HEK293 (cell line): Measurements from ENCODE around the gene SPP2.

Source experiments
- CTCF ChIA-PET: fragments of 350-600 bp; formaldehyde crosslinking; extraction: SDS; loops from one replicate; lab custom pipeline; 2021; ENCODE audit warnings: antibody characterized with exemption; lab: Yijun Ruan, JAX
- POLR2A ChIA-PET: fragments of 300-600 bp; formaldehyde crosslinking; extraction: SDS; loops from one replicate; lab custom pipeline; 2020; ENCODE audit warnings: antibody characterized with exemption, inconsistent platforms; lab: Yijun Ruan, JAX
- H3K27ac ChIP-seq: fragments of 200-500 bp; sonication (Bioruptor generic); 2 replicates; pipeline ENCODE4 v1.5.1; 2014; ENCODE audit warnings: low read depth, low read length, control low read depth, inconsistent platforms; ENCODE audit errors: extremely low read depth
- H3K36me3 ChIP-seq, 2 experiments: fragments of 200-500 bp in 1 of 2; sonication (Bioruptor generic) in 1 of 2; 1 replicate in 1 of 2; 2 replicates in 1 of 2; pipeline ENCODE4 v1.5.1; 2014 to 2017; ENCODE audit warnings: inconsistent platforms in 2 of 2, low read length in 2 of 2; ENCODE audit not compliant: control insufficient read depth in 2 of 2, insufficient read depth in 1 of 2
- H3K4me1 ChIP-seq: fragments of 200-500 bp; sonication (Bioruptor generic); 2 replicates; pipeline ENCODE4 v1.5.1; 2014; ENCODE audit warnings: mild to moderate bottlenecking, low read length, inconsistent platforms; ENCODE audit not compliant: control insufficient read depth, insufficient read depth
- H3K4me3 ChIP-seq: 2 replicates; pipeline ENCODE4 v1.5.1; 2011; ENCODE audit warnings: low read depth, mild to moderate bottlenecking, control low read depth, low read length, moderate library complexity
- H3K9me3 ChIP-seq: fragments of 200-500 bp; sonication (Bioruptor generic); 2 replicates; pipeline ENCODE4 v1.5.1; 2014; ENCODE audit warnings: low read depth, low read length, inconsistent platforms; ENCODE audit not compliant: control insufficient read depth, insufficient read depth
- AEBP2 ChIP-seq: fragments of 450-650 bp; formaldehyde crosslinking; IDR thresholded peaks from 2 replicates; pipeline ENCODE4 v1.5.1; 2016; ENCODE audit warnings: missing biosample characterization, missing genetic modification characterization, borderline replicate concordance
- ATF2 ChIP-seq: fragments of 450-650 bp; formaldehyde crosslinking; IDR thresholded peaks from 2 replicates; pipeline ENCODE4 v1.5.1; 2016; ENCODE audit warnings: missing biosample characterization, missing genetic modification characterization, low read depth
- HIC1 ChIP-seq: fragments of 450-650 bp; formaldehyde crosslinking; IDR thresholded peaks from 2 replicates; pipeline ENCODE4 v1.5.1; 2016; ENCODE audit warnings: missing biosample characterization, missing genetic modification characterization
- HOXA7 ChIP-seq: sonication (generic); formaldehyde crosslinking; IDR thresholded peaks from 2 replicates; pipeline ENCODE4 v1.8.1; 2022; ENCODE audit warnings: missing genetic modification reagents, borderline replicate concordance
- IKZF3 ChIP-seq: fragments of 450-650 bp; IDR thresholded peaks from 2 replicates; pipeline ENCODE4 v1.5.0; 2018; ENCODE audit warnings: missing biosample characterization, mild to moderate bottlenecking, missing genetic modification characterization, moderate library complexity
- KLF8 ChIP-seq: fragments of 450-650 bp; formaldehyde crosslinking; IDR thresholded peaks from 2 replicates; pipeline ENCODE4 v1.5.1; 2016; ENCODE audit warnings: missing biosample characterization, missing genetic modification characterization
- KLF9 ChIP-seq: fragments of 450-650 bp; formaldehyde crosslinking; IDR thresholded peaks from 2 replicates; pipeline ENCODE4 v1.5.1; 2016; ENCODE audit warnings: missing biosample characterization, missing genetic modification characterization, low read depth
- PBX3 ChIP-seq: sonication (generic); formaldehyde crosslinking; IDR thresholded peaks from 2 replicates; pipeline ENCODE4 v1.8.1; 2022; ENCODE audit warnings: mild to moderate bottlenecking, moderate library complexity, missing genetic modification reagents
- RBAK ChIP-seq: fragments of 450-650 bp; formaldehyde crosslinking; IDR thresholded peaks from 2 replicates; pipeline ENCODE4 v1.5.1; 2016; ENCODE audit warnings: missing biosample characterization, missing genetic modification characterization
- SETDB1 ChIP-seq: IDR thresholded peaks from one replicate; pipeline ENCODE4 v1.6.1; 2017; ENCODE audit warnings: mild to moderate bottlenecking, low read length, moderate library complexity, mixed read lengths; ENCODE audit not compliant: insufficient read length
- TSHZ1 ChIP-seq: fragments of 450-650 bp; formaldehyde crosslinking; IDR thresholded peaks from 2 replicates; pipeline ENCODE4 v1.5.1; 2016; ENCODE audit warnings: missing biosample characterization, missing genetic modification characterization, borderline replicate concordance
- ZBTB44 ChIP-seq: fragments of 450-650 bp; IDR thresholded peaks from 2 replicates; pipeline ENCODE4 v1.5.1; 2018; ENCODE audit warnings: missing biosample characterization, mild to moderate bottlenecking, missing genetic modification characterization
- ZBTB8A ChIP-seq: fragments of 450-650 bp; formaldehyde crosslinking; IDR thresholded peaks from 2 replicates; pipeline ENCODE4 v1.5.1; 2016; ENCODE audit warnings: missing biosample characterization, missing genetic modification characterization
- ZFP41 ChIP-seq: fragments of 450-650 bp; formaldehyde crosslinking; IDR thresholded peaks from 2 replicates; pipeline ENCODE4 v1.5.1; 2016; ENCODE audit warnings: missing biosample characterization, missing genetic modification characterization, borderline replicate concordance
- ZNF121 ChIP-seq: fragments of 450-650 bp; formaldehyde crosslinking; IDR thresholded peaks from 2 replicates; pipeline ENCODE4 v1.5.1; 2016; ENCODE audit warnings: missing biosample characterization, missing genetic modification characterization
- ZNF184 ChIP-seq: fragments of 450-650 bp; IDR thresholded peaks from 2 replicates; pipeline ENCODE4 v1.5.1; 2018; ENCODE audit warnings: missing biosample characterization, mild to moderate bottlenecking, missing genetic modification characterization
- ZNF302 ChIP-seq: fragments of 450-650 bp; formaldehyde crosslinking; IDR thresholded peaks from 2 replicates; pipeline ENCODE4 v1.5.1; 2016; ENCODE audit warnings: missing biosample characterization, missing genetic modification characterization, low read depth
- ZNF416 ChIP-seq: fragments of 450-650 bp; formaldehyde crosslinking; IDR thresholded peaks from 2 replicates; pipeline ENCODE4 v1.5.1; 2016; ENCODE audit warnings: missing biosample characterization, missing genetic modification characterization
- ZNF514 ChIP-seq: fragments of 450-650 bp; formaldehyde crosslinking; IDR thresholded peaks from 2 replicates; pipeline ENCODE4 v1.5.1; 2016; ENCODE audit warnings: missing biosample characterization, missing genetic modification characterization
- ZNF558 ChIP-seq: fragments of 450-650 bp; formaldehyde crosslinking; IDR thresholded peaks from 2 replicates; pipeline ENCODE4 v1.5.1; 2016; ENCODE audit warnings: missing biosample characterization, missing genetic modification characterization
- ZNF600 ChIP-seq: fragments of 450-650 bp; formaldehyde crosslinking; IDR thresholded peaks from 2 replicates; pipeline ENCODE4 v1.5.1; 2016; ENCODE audit warnings: missing biosample characterization, missing genetic modification characterization
- ZNF654 ChIP-seq: fragments of 450-650 bp; formaldehyde crosslinking; IDR thresholded peaks from 2 replicates; pipeline ENCODE4 v1.5.1; 2016; ENCODE audit warnings: low read depth, missing biosample characterization, missing genetic modification characterization
- ZSCAN16 ChIP-seq: fragments of 450-650 bp; formaldehyde crosslinking; IDR thresholded peaks from 2 replicates; pipeline ENCODE4 v1.5.1; 2016; ENCODE audit warnings: missing biosample characterization, missing genetic modification characterization
- ZXDB ChIP-seq: fragments of 450-650 bp; formaldehyde crosslinking; IDR thresholded peaks from 2 replicates; pipeline ENCODE4 v1.5.1; 2016; ENCODE audit warnings: missing biosample characterization, missing genetic modification characterization

The SPP2 gene

GRCh38 chr2:234015861-234016260 lies 34.6 kb upstream of the SPP2 start:
- TF ChIP-seq HOXA7 (no peak), RBAK (tag by site-specific recombination) (no peak), TSHZ1 (tag by site-specific recombination) (no peak), KLF8 (tag by site-specific recombination) (no peak), IKZF3 (tag by site-specific recombination) (no peak), ZNF514 (tag by site-specific recombination) (no peak), ZNF654 (tag by site-specific recombination) (no peak), PBX3 (CRISPR knock-in tag) (no peak), ZBTB8A (no peak), ZNF600 (tag by site-specific recombination) (no peak), ZNF184 (tag by site-specific recombination) (no peak), KLF9 (tag by site-specific recombination) (no peak), ZSCAN16 (tag by site-specific recombination) (no peak), ZXDB (tag by site-specific recombination) (no peak), ZBTB44 (tag by site-specific recombination) (no peak), AEBP2 (tag by site-specific recombination) (no peak)
- TF ChIP-seq, all 188 proteins: peak for 0
- ChIA-PET POLR2A (no interaction called here), CTCF (no interaction called here)
- no peaks in the 10 kb centered on the region for H3K4me1 ChIP-seq
- no peak overlapping the region for H3K4me3 ChIP-seq
- no peaks in the 10 kb centered on the region for H3K9me3 ChIP-seq
- no peak overlapping the region for H3K27ac ChIP-seq
- H3K36me3 ChIP-seq = no peaks in the 10 kb centered on the region

GRCh38 chr2:234019896-234020295 lies 30.6 kb upstream of the SPP2 start:
- Histone ChIP-seq H3K9me3 (no peaks in the 10 kb centered on the region), H3K27ac (no peak overlapping the region), H3K4me1 (no peaks in the 10 kb centered on the region), H3K36me3 (no peaks in the 10 kb centered on the region), H3K4me3 (no peak overlapping the region)
- ChIA-PET CTCF (no interaction called here), POLR2A (no interaction called here)
- TF ChIP-seq ZNF184 (tag by site-specific recombination) = no peak
- TF ChIP-seq ZFP41 (tag by site-specific recombination) = no peak
- TF ChIP-seq ZNF121 (tag by site-specific recombination) = no peak
- no peak for TF ChIP-seq HIC1 (tag by site-specific recombination)
- no peak for TF ChIP-seq PBX3 (CRISPR knock-in tag)
- TF ChIP-seq SETDB1 = no peak
- no peak for TF ChIP-seq ZNF416 (tag by site-specific recombination)
- no peak for TF ChIP-seq ZNF302 (tag by site-specific recombination)
- TF ChIP-seq ZNF558 = no peak
- TF ChIP-seq ATF2 (tag by site-specific recombination) = no peak
